BLaER1 (cell line): ENCODE results near the gene ARAP3.
A peak's percentile ranks its signal among the peaks of the same experiment; 100 is the strongest.

Experiments used
- H3K27ac ChIP-seq: shearing (Covaris generic); formaldehyde crosslinking; 2 replicates; pipeline ENCODE4 v1.8.1; 2022
- H3K27me3 ChIP-seq: shearing (Covaris generic); formaldehyde crosslinking; 2 replicates; pipeline ENCODE4 v1.8.1; 2022
- H3K36me3 ChIP-seq: shearing (Covaris generic); formaldehyde crosslinking; 2 replicates; pipeline ENCODE4 v1.8.1; 2022
- H3K4me1 ChIP-seq: shearing (Covaris generic); formaldehyde crosslinking; 2 replicates; pipeline ENCODE4 v1.8.1; 2022
- H3K4me2 ChIP-seq: shearing (Covaris generic); formaldehyde crosslinking; 2 replicates; pipeline ENCODE4 v1.8.1; 2022
- H3K4me3 ChIP-seq: shearing (Covaris generic); formaldehyde crosslinking; 2 replicates; pipeline ENCODE4 v1.8.1; 2022
- H3K9ac ChIP-seq: shearing (Covaris generic); formaldehyde crosslinking; 2 replicates; pipeline ENCODE4 v1.8.1; 2022
- H3K9me3 ChIP-seq: shearing (Covaris generic); formaldehyde crosslinking; 2 replicates; pipeline ENCODE4 v1.8.1; 2022
- H4K20me1 ChIP-seq: shearing (Covaris generic); formaldehyde crosslinking; 2 replicates; pipeline ENCODE4 v1.8.1; 2022
- Cebpa-rat ChIP-seq: shearing (Covaris generic); IDR thresholded peaks from 2 replicates; pipeline ENCODE4 v1.8.1; 2022

Gene ARAP3

GRCh38 chr5:141609044-141609443 is 73.0 kb downstream of the ARAP3 start:
- H3K27ac ChIP-seq: peak overlapping the region; percentile 90
- H3K4me2 ChIP-seq: peak overlapping the region; percentile 86

GRCh38 chr5:141608557-141608956 is 73.5 kb downstream of the ARAP3 start:
- H3K4me3 ChIP-seq: no peak overlapping the region
- H3K36me3 ChIP-seq: peaks cover 23% of the 10 kb centered on the region
- peak overlapping the region; percentile 90 for H3K27ac ChIP-seq
- peak overlapping the region; percentile 86 for H3K4me2 ChIP-seq
- no peaks in the 10 kb centered on the region for H4K20me1 ChIP-seq
- H3K9ac ChIP-seq: peak overlapping the region; percentile 47
- H3K9me3 ChIP-seq: peaks cover 7% of the 10 kb centered on the region; the same call in 1 of the 2 replicates
- H3K27me3 ChIP-seq: no peaks in the 10 kb centered on the region
- peaks cover 97% of the 10 kb centered on the region for H3K4me1 ChIP-seq
- no peak for TF ChIP-seq Cebpa-rat

More at GRCh38 chr5:141609044-141609443, 73.0 kb downstream of the ARAP3 start:
- Histone ChIP-seq H4K20me1 (no peaks in the 10 kb centered on the region), H3K9ac (peak overlapping the region; percentile 47), H3K4me3 (no peak overlapping the region), H3K36me3 (peaks cover 23% of the 10 kb centered on the region), H3K9me3 (peaks cover 7% of the 10 kb centered on the region; the same call in 1 of the 2 replicates), H3K4me1 (peaks cover 97% of the 10 kb centered on the region), H3K27me3 (no peaks in the 10 kb centered on the region)
- TF ChIP-seq Cebpa-rat: no peak

GRCh38 chr5:141608046-141608445 is 74.0 kb downstream of the ARAP3 start:
- Histone ChIP-seq H4K20me1 (no peaks in the 10 kb centered on the region), H3K9me3 (peaks cover 7% of the 10 kb centered on the region; the same call in 1 of the 2 replicates)
- no peak for TF ChIP-seq Cebpa-rat

DNA sequence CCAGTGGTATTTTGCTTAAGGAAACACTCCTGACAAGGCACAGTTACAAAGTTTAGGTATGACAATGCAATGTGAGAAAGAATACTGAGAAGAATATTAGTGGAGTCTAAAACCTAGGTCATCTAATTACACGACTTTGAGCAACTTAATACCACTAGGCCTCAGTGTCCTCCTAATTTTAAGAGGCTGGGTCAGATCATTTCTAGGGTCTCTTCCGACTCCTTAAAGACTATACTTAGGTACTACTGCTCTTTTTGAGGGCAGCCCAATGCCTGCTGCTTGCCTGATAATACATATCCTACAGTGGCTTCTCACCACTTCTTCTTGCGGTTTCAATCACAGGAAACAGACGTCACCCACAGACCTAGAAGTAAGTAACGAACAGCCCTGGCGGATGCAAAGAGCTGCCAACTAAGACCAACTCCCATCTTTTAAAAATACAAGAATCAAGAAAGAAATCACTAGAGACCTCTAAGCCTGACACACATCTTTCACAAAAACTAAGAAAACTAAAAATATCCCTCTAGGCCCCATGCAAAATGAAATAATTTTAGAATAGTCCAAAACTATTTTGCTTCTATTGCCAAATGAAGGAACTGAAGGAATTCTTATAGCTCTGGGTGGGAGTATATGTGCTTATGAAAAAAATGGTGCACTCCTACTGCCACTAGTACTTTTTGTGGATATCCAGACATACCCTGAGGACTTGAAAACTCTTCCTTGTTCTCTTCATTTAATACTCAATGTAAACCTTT is 76.3 kb downstream of the ARAP3 start:
- peak overlapping the region; percentile 50 for H3K4me3 ChIP-seq
- H3K27ac ChIP-seq: peak overlapping the region; percentile 90
- H3K9ac ChIP-seq: peak overlapping the region; percentile 72
- peaks cover 28% of the 10 kb centered on the region for H3K36me3 ChIP-seq
- H3K27me3 ChIP-seq: no peaks in the 10 kb centered on the region
- H4K20me1 ChIP-seq: no peaks in the 10 kb centered on the region
- peak overlapping the region; percentile 86 for H3K4me2 ChIP-seq
- H3K4me1 ChIP-seq: peaks cover 97% of the 10 kb centered on the region
- no peak for TF ChIP-seq Cebpa-rat
- peaks cover 7% of the 10 kb centered on the region; the same call in 1 of the 2 replicates for H3K9me3 ChIP-seq

More at GRCh38 chr5:141608046-141608445, 74.0 kb downstream of the ARAP3 start:
- Histone ChIP-seq H3K36me3 (peaks cover 23% of the 10 kb centered on the region), H3K9ac (peak overlapping the region; percentile 47), H3K4me3 (no peak overlapping the region), H3K27me3 (no peaks in the 10 kb centered on the region), H3K4me2 (peak overlapping the region; percentile 86), H3K4me1 (peaks cover 97% of the 10 kb centered on the region), H3K27ac (peak overlapping the region; percentile 90)

- no peak for TF ChIP-seq Cebpa-rat
- Histone ChIP-seq H4K20me1 (0 out of 2 replicates have a peak, but pooled peaks cover 8% of the 10 kb centered on the region), H3K4me1 (peaks cover 97% of the 10 kb centered on the region), H3K4me3 (0 out of 2 replicates have a peak overlapping the region, but pooled peaks have one; percentile 11), H3K9ac (peak overlapping the region; percentile 43; the same call in 1 of the 2 replicates), H3K4me2 (peak overlapping the region; percentile 73), H3K27ac (peak overlapping the region; percentile 90), H3K9me3 (no peaks in the 10 kb centered on the region), H3K36me3 (peaks cover 18% of the 10 kb centered on the region; the same call in 1 of the 2 replicates), H3K27me3 (no peaks in the 10 kb centered on the region)
Measured at GRCh38 chr5:141603923-141604717, 77.9 kb downstream of the ARAP3 start.
